Measurements from ENCODE around the gene WDR72.
"Not testable (repeated sequence)": the region's sequence is repeated elsewhere in the genome, so short reads cannot be mapped to it uniquely, and the experiment has no call there.

Gene WDR72

GRCh38 chr15:53695365-53695764, 64.1 kb downstream of the WDR72 start:
- no peak for DNase-seq

DNA sequence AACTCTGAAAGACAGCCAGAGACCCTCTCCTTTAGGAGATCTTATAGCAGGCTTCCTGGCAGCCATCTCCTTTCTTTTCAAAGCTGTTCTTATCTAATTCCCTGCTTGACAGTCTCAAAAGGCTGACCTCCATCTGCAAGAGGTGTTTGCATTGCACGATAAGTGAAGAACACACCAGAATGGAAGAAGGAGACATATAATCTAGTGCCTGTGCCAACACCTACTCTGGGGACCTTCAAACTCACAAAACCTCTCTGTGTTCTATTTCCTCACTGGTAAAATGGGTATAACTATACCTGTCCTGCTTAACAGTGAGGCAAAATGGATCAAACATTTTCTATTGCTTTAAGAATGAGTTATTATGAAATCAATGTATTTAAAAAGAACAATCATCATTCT, 65.0 kb downstream of the WDR72 start:
- no peak for DNase-seq

- no peak for DNase-seq
Measured at GRCh38 chr15:53693729-53694475, 65.6 kb downstream of the WDR72 start.

DNA sequence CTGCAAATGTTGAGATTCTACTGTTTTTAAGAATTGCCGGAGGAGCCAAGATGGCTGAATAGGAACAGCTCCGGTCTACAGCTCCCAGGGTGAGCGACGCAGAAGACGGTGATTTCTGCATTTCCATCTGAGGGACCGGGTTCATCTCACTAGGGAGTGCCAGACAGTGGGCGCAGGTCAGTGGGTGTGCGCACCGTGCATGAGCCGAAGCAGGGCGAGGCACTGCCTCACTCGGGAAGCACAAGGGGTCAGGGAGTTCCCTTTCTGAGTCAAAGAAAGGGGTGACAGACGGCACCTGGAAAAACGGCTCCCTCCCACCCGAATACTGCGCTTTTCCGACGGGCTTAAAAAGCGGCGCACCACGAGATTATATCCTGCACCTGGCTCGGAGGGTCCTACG, 75.3 kb downstream of the WDR72 start:
- not testable (repeated sequence) for DNase-seq

GRCh38 chr15:53681056-53681455, 78.4 kb downstream of the WDR72 start:
- DNase-seq = no peak

- no peak for DNase-seq
Measured at GRCh38 chr15:53675832-53676231, 83.6 kb downstream of the WDR72 start.

- no peak for DNase-seq
Measured at GRCh38 chr15:53671545-53671944, 87.9 kb downstream of the WDR72 start.

DNA sequence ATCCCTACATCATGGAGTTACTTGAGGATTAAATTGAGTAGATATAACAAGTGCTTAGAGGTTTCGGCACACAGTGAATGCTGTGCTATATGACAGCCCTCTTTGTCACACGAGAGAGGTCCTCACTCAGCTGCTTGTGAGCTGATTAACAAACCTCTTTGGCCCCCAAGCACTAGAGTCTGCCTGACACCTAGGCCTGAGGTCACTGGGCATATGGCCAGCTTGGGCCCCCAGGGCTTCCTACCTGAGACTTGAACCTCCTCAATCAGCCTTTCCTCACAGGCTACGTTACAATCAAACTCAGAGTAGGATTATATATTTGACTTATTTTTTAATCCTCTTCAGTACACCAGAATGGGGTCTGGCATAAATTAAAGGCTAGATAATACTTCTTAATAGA, 88.8 kb downstream of the WDR72 start:
- no peak for DNase-seq

GRCh38 chr15:53665930-53666329, 93.5 kb downstream of the WDR72 start:
- DNase-seq = no peak

- DNase-seq = peak; percentile 81
Measured at GRCh38 chr15:53658827-53659555, 100.5 kb downstream of the WDR72 start.

GRCh38 chr15:53658255-53658654, 101.2 kb downstream of the WDR72 start:
- peak; percentile 10 for DNase-seq

- no peak for DNase-seq
Measured at GRCh38 chr15:53648934-53649333, 110.5 kb downstream of the WDR72 start.

DNA sequence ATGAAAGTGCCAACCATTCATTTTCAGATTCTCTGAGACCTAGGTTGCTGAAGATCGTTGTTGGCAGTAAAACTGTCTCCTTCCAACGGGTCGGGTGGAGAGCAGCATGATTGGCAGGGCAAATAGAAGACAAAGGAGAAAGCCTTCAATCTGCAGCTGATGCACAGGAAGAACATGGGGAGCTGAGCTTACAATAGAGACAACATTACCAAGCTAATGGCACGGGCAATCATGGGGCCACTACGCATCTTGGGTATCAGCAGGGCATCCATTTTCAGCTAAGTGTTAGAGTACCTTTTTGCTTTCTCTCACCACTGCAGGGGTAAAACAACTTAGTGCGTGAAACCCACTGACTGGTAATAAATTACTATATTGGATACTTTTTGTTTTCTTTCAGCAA, 114.8 kb downstream of the WDR72 start:
- DNase-seq = no peak

DNA sequence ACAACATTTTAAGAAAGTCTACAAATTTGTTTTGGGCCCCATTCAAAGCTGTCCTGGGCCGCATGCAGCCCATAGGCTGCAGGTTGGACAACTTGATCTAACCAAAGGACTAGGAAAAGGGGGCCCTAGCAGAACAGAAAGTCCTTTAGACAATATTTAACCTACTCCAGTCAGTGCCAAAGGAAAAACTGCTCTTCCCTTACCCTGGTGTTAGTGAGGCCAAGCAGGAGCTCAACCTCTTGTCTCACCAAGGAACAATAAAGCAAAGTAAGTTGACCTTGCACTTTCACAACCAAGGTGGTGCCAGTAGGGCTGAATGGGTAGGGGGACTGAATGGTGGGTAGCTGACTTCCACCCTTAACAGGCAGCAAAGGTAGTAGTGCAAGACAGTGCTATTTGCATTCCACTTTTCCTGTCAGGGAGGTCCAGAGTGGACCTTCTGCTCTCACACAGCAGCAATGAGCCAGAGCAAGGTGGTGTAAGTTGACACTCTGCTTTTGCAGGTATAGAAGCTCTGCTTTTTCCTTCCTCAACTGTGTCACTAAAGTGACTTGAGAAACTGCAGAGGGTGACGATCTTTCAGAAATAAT, 124.9 kb downstream of the WDR72 start:
- no peak for DNase-seq

DNA sequence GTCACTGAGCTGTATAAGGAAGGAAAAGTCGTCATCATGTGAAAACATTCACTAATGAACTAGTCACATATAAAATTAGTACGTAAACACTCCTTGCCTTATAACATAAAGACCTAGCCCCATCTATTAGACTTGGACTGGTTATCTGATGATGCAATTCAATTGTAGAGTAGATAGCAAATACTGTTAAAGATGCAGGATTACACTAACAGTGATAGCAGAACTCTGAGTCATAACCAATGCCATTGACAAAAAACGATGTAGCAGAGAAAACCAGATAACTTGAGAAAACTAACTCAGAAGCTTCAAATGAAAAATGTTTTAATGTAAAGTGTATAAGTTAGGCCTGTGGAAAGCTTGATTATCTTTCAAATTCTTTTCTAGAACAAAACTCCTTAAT, 132.2 kb downstream of the WDR72 start:
- DNase-seq = no peak

- DNase-seq = no peak
Measured at GRCh38 chr15:53625962-53626845, 133.3 kb downstream of the WDR72 start.

DNA sequence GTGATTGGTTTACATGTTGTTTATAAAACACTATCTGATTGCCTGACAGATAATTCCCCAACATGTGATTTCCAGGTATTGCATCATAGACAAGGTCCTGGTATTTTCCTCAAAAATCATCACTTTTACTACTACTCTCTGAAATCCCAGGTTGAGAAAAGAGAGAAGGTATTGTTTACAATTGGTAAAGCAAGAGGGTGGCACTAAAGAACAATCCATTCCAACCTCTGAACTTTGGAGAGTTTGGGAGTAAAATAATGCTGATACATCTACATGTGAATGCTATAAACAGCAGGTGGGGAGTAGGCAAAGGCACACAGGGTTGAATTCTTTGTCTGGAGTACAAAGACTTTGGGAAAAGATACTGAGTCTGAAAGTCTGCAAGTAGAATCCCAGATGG, 134.2 kb downstream of the WDR72 start:
- DNase-seq = no peak

DNA sequence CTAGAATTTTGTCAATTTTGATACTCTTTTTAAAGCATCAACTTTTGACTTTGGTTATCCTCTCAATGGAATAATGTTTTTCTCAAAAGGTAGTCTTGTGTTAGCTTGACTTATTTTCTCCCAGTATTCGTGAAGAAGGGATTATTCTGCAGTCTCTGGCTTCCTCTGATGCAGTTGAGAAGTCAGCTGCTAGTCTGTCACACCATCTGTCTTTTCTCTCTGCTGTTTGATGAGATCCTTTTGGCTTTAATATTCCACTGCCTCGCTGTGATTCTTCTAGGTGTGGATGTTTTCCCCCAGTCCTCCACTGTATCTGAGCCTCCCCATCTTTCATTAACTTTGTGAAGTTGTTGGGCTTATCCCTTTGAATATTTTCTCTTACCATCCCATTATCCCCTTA, 141.0 kb downstream of the WDR72 start:
- DNase-seq = no peak

GRCh38 chr15:53611145-53611920, 148.1 kb downstream of the WDR72 start:
- no peak for DNase-seq

DNA sequence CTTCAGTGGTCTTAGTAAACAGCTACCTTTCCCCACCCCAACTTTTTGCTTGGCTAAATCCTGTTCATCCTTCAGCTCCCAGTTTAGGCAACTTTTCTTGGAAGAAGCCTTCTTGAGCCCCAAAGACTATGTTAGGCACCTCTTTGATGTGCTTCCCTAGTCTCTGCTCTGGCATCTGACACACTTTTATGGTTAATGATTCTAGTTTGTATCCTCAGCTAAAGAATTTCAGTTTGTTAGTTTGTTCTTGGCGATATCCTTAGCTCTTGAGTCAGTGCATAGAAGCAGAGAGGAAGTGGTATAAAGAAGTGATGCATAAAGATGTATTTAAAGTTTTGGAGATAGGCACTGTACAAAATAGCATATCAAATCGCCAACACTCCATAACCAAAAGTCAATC, 168.4 kb downstream of the WDR72 start:
- DNase-seq = no peak

DNA sequence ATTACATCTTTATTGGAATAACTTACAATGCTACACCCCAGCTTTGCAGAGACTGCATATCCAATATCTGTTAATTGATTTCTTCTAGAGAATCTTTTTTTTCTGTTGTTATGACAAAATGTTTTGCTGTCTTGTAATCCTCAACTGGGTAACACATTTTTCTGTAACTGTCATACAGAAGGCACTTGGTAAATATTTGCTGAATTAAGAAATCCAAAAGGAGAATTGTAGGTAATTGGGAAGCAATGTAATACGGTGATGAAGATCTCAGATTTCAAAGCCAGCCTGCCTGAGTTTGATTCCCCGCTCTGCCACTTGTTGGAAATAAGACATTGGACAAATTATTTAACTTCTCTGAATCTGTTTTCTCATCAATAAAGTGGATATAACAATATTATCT, 169.1 kb downstream of the WDR72 start:
- no peak for DNase-seq

- DNase-seq = no peak
Measured at GRCh38 chr15:53589520-53590057, 169.9 kb downstream of the WDR72 start.
